Measurements from ENCODE around the gene C1QTNF5. TPM values are rescaled to one million over a fixed set of nuclear protein-coding genes. Genes with fewer than 3 reads are reported as not detected.

C1QTNF5 gene
- total and polyA plus RNA-seq, 2 of the 8 experiments (the other 6 are each of a cell fraction or from before 2014, with no cell fraction given), result 2.2 to 2.7 TPM

GRCh38 chr11:119375337-119376196 is 34.9 kb upstream of the C1QTNF5 start:
- ChIA-PET POLR2A (ENCODE audit: partially characterized antibody) (interaction anchor here (0.6 to 6.6 kb wide), 11 partner anchors 8 to 280 kb away, joined by 3 to 32 read pairs (median 3); partner anchors contain the start of gene DPAGT1), CTCF (ENCODE audit: partially characterized antibody) (interaction anchor here (0.6 to 26.3 kb wide), 20 partner anchors 8 to 172 kb away, joined by 3 to 474 read pairs (median 6); partner anchors contain the start of genes C1QTNF5, MFRP, RNF26 and USP2)
- peak overlapping the region; percentile 68; the same call in 1 of the 2 replicates for H2BK5ac ChIP-seq (ENCODE audit: low read depth, low read length)
- no peak overlapping the region for H3K9ac ChIP-seq (replicated peaks in 1 of 4; ENCODE audit: extremely low read depth in 1 of 4, low read depth in 3 of 4, low read length in 3 of 4)
- no peak overlapping the region for H3K14ac ChIP-seq (ENCODE audit: insufficient read length)
- no peak overlapping the region for H3K56ac ChIP-seq (replicated peaks; ENCODE audit: insufficient read length, low read depth, low read length)
- no peaks in the 10 kb centered on the region for H3K9me3 ChIP-seq (ENCODE audit: insufficient read depth in 2 of 2, low read depth in 1 of 2, low read length in 1 of 2)
- no peak overlapping the region for H3K4me3 ChIP-seq (ENCODE audit: extremely low read depth in 1 of 4, insufficient read depth in 2 of 4, low read depth in 3 of 4, low read length in 4 of 4)
- H4K20me1 ChIP-seq (replicated peaks in 1 of 2; ENCODE audit: control insufficient read depth in 1 of 2, insufficient read depth in 2 of 2, low read length in 2 of 2), result peaks cover 0 to 5% of the 10 kb centered on the region in 2 experiments
- H2AFZ ChIP-seq (ENCODE audit: low read length), result no peak overlapping the region
- H2BK120ac ChIP-seq (replicated peaks; ENCODE audit: low read depth, low read length), result peak overlapping the region; percentile 77
- no peak overlapping the region for H3K23ac ChIP-seq (ENCODE audit: insufficient read length)
- H3K79me1 ChIP-seq (ENCODE audit: low read depth, low read length), result no peaks in the 10 kb centered on the region
- H3K4me2 ChIP-seq (ENCODE audit: insufficient read depth in 1 of 2, low read depth in 2 of 2, low read length in 2 of 2), result peak overlapping the region in 1 of 2 experiments; percentile 11; a peak in 1 of 4 replicates
- no peak for FAIRE-seq
- H4K5ac ChIP-seq (ENCODE audit: insufficient read length, low read depth, low read length), result peak overlapping the region; percentile 48
- H2BK12ac ChIP-seq (ENCODE audit: low read depth, low read length), result peak overlapping the region; percentile 60; the same call in 1 of the 2 replicates
- no peak overlapping the region for H2BK15ac ChIP-seq (ENCODE audit: low read length)
- H3K18ac ChIP-seq (ENCODE audit: extremely low read depth, low read length), result peak overlapping the region; percentile 48
- H3K36me3 ChIP-seq (ENCODE audit: control insufficient read depth in 2 of 4, insufficient read depth in 4 of 4, low read length in 3 of 4), result no peaks in the 10 kb centered on the region
- H3K27ac ChIP-seq (ENCODE audit: low read depth, low read length), result 0 out of 2 replicates have a peak overlapping the region, but pooled peaks have one; percentile 11
- no peak overlapping the region for H2BK20ac ChIP-seq (ENCODE audit: low read length)
- H4K91ac ChIP-seq (replicated peaks; ENCODE audit: insufficient read length, low read length), result peak overlapping the region; percentile 52
- H3K27me3 ChIP-seq (replicated peaks in 1 of 4; ENCODE audit: control insufficient read depth in 3 of 4, extremely low read depth in 1 of 4, insufficient read depth in 3 of 4, low read length in 3 of 4), result peaks cover 0 to 7% (median 6%) of the 10 kb centered on the region in 4 experiments; a peak in 6 of 7 replicates
- H3K4me1 ChIP-seq (replicated peaks in 1 of 4; ENCODE audit: control insufficient read depth in 3 of 4, insufficient read depth in 4 of 4, low read length in 3 of 4), result peaks cover 9 to 61% (median 44%) of the 10 kb centered on the region in 4 experiments
- H3K4ac ChIP-seq (replicated peaks; ENCODE audit: insufficient read length, low read depth, low read length), result peak overlapping the region; percentile 51
- H3K79me2 ChIP-seq (ENCODE audit: control insufficient read depth in 1 of 2, insufficient read depth in 2 of 2, low read length in 2 of 2), result no peaks in the 10 kb centered on the region
- H3K23me2 ChIP-seq (ENCODE audit: low read depth, low read length), result peaks cover 8% of the 10 kb centered on the region; the same call in 1 of the 2 replicates
- peak in 1 of 2 experiments; percentile 57 for DNase-seq (ENCODE audit: low read depth in 1 of 2, low spot score in 2 of 2)
- 62% methylated on average over 14 of the region's 14 CpGs; no CpG with 5 or more reads in 1 of the 2 experiments for WGBS, 2 experiments (ENCODE audit: extremely low coverage in 1 of 2, insufficient coverage in 1 of 2, insufficient read length in 1 of 2, insufficient replicate concordance in 2 of 2, low coverage in 1 of 2, low lambda C conversion rate in 2 of 2, missing lambda C conversion rate in 1 of 2)
- no peak overlapping the region for H2AK5ac ChIP-seq (ENCODE audit: low read depth, low read length)
- H4K8ac ChIP-seq (ENCODE audit: extremely low read depth, insufficient read depth, low read length), result no peak overlapping the region; the same call in 1 of the 2 replicates
- TF ChIP-seq SAP30 (IDR thresholded peaks at IDR 0.05; ENCODE audit: insufficient read depth, insufficient replicate concordance, low read length) (no peak), E2F6 (IDR thresholded peaks at IDR 0.05) (peak; percentile 75), GTF2F1 (IDR thresholded peaks at IDR 0.05; ENCODE audit: borderline replicate concordance, low read depth, low read length) (no peak), EGR1 (IDR thresholded peaks at IDR 0.05; ENCODE audit: borderline replicate concordance, low read depth, low read length) (no peak), CTCF (IDR thresholded peaks at IDR 0.05; ENCODE audit: control extremely low read depth in 1 of 3, insufficient read depth in 1 of 3, low read depth in 1 of 3, low read length in 3 of 3) (no peak), SRF (IDR thresholded peaks at IDR 0.05; ENCODE audit: low read depth, low read length) (no peak), CREB1 (IDR thresholded peaks at IDR 0.05) (0 out of 2 replicates have a peak, but pooled peaks have one; percentile 5)

Measured in H1 (cell line).